ENCODE data around the gene ACER3.

Gene ACER3

DNA sequence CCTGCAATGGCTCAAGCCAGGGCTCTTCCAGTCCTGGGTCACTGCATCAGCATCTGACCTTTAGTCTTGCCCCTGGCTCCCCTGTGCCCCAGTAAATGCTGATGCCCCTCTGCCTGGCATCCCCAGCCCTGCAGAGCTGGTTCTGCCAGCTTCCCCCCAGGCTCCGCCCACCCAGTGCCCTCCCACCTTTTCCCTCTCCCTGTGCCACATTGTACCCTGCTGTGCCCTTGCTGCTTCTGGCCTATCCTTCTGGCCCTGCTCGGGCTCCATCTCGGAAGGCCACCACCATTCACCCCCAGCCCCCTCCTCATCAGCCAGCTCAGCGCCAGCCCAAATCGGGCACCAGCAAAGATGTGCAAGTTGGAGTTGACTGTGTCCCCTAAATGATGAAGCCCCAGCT, 213.5 kb downstream of the ACER3 start:
- no peak for DNase-seq (ENCODE audit: low read depth, low spot score)

DNA sequence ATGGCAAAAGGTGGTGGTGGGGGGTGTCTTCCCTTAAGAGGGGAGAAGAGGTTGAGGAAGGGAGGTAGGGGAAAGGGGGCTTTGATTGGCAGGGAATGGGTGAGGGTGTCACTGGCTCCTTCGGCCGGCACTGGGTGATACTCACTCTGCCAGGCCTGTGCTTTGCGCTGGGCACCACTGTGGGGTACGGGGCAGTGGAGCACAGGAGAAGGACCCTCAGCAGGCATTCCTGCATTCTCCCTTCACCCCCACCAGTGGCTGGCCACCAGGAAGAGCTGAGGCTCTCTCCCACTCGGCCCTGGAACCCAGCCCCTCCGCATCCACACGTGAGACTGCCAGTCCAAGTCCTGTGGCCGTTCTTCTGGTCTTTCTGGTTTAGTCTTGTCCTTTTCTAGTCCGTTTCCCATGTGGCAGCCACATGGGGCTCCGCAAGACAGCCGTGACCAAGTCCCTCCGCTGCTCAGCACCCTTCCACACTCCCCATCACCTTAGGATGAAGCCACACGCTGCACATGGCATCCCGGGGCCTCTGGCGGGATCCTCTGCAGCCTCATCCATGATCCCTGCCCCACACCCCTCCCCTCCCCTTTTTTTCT, 214.0 kb downstream of the ACER3 start:
- DNase-seq (ENCODE audit: low read depth, low spot score): no peak

DNA sequence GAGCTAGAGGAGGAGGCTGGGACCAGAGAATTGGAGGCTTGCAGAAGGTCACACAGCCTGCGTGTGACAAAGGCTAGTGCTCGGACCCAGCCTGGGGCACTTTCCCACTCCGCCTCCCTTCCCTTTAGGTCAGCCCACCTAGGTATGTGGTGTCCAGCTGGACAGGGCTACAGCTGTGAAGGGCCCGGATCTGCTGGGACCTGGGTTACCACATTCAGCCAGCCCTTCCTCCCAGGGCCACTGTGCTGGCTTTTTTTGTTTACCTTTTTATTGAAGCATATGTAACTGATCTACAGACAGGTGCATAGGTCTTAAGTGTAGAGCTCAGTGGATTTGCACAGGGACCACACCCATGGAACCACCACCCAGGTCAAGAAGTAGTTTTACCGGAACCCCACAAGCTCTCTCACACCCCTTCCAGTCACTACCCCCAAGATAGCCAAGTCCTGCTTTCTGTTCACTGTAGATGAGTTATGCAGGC, 214.7 kb downstream of the ACER3 start:
- DNase-seq (ENCODE audit: low read depth, low spot score): no peak
